Gastrocnemius medialis (tissue), 4 donors: ENCODE measurements around the gene LDAH. TPM values are rescaled to one million over a fixed set of nuclear protein-coding genes. Genes with fewer than 3 reads are reported as not detected.

Experiments
- ATAC-seq, 2 donors: fragments of 150-250 bp; one replicate each; pipeline ENCODE4 v1.9.1; 2016
- DNase-seq, 2 donors: peaks; one replicate each; pipeline ENCODE4 v3.0.0-alpha.2; 2019
- H3K27ac ChIP-seq, 4 donors: fragments of 200-600 bp; sonication (generic); 1 replicate in 1 of 4; 2 replicates in 3 of 4; pipeline ENCODE4 v1.5.1; 2016 to 2018; ENCODE audit warnings: mild to moderate bottlenecking in 2 of 4, moderate library complexity in 1 of 4
- H3K27me3 ChIP-seq, 3 donors: fragments of 200-600 bp; sonication (generic) in 2 of 3; 1 replicate in 1 of 3; 2 replicates in 2 of 3; pipeline versions ENCODE4 v1.5.1 to v1.6.0; 2016 to 2019; ENCODE audit warnings: mild to moderate bottlenecking in 1 of 3, moderate library complexity in 1 of 3
- H3K36me3 ChIP-seq, 2 donors: fragments of 200-600 bp; sonication (generic) in 1 of 2; one replicate each; pipeline ENCODE4 v1.5.1; 2017 to 2018
- H3K4me1 ChIP-seq, 2 donors: fragments of 200-600 bp; sonication (generic) in 1 of 2; one replicate each; pipeline ENCODE4 v1.5.1; 2016 to 2017; ENCODE audit warnings: mild to moderate bottlenecking in 2 of 2
- H3K4me3 ChIP-seq, 4 donors: fragments of 200-600 bp; sonication (generic) in 3 of 4; 1 replicate in 1 of 4; 2 replicates in 3 of 4; pipeline ENCODE4 v1.5.1; 2016 to 2019; ENCODE audit warnings: mild to moderate bottlenecking in 2 of 4
- H3K9me3 ChIP-seq, 3 donors: fragments of 200-600 bp; sonication (generic) in 2 of 3; 1 replicate in 1 of 3; 2 replicates in 2 of 3; pipeline ENCODE4 v1.5.1; 2016 to 2019
- POLR2A ChIP-seq, 2 donors: fragments of 450-650 bp; IDR thresholded peaks; one replicate each; pipeline ENCODE4 v1.6.1; 2017; ENCODE audit warnings: antibody characterized with exemption in 2 of 2, mild to moderate bottlenecking in 2 of 2, moderate library complexity in 2 of 2
- in situ Hi-C, 4 donors: fragments of 200-750 bp; cut with MboI; loops; one replicate each; pipeline versions ENCODE4 v1.15.0 to v1.8.0; 2017; ENCODE audit warnings: low sequenced_read_pairs in 4 of 4
- intact Hi-C: fragments of 100-400 bp; cut with DNase I; formaldehyde crosslinking; loops from one replicate; pipeline ENCODE4 v1.15.1; 2023; ENCODE audit warnings: low total_unique reads
- total RNA-seq, 4 donors: library from RNA; depleted of rRNA; stranded (reverse); fragments of >200 nt; gene quantifications; one replicate each; pipeline versions ENCODE4 v1.1.0 to v1.2.3, GENCODE V29; 2016
- TF ChIP-seq, protein P1 (sequence below), 5 experiments: fragments of 450-650 bp in 3 of 5; fragments of 200-600 bp in 2 of 5; sonication (generic) in 2 of 5; IDR thresholded peaks in 4 of 5; conservative IDR thresholded peaks in 1 of 5; 1 replicate in 4 of 5; 2 replicates in 1 of 5; pipeline ENCODE4 v1.5.1; 2016 to 2019; ENCODE audit warnings: antibody characterized with exemption in 5 of 5, mild to moderate bottlenecking in 3 of 5, moderate library complexity in 3 of 5

Gene LDAH
- total RNA-seq, 4 donors from 2014 or later: 0.97 to 2.2 (median 1.4) TPM

DNA sequence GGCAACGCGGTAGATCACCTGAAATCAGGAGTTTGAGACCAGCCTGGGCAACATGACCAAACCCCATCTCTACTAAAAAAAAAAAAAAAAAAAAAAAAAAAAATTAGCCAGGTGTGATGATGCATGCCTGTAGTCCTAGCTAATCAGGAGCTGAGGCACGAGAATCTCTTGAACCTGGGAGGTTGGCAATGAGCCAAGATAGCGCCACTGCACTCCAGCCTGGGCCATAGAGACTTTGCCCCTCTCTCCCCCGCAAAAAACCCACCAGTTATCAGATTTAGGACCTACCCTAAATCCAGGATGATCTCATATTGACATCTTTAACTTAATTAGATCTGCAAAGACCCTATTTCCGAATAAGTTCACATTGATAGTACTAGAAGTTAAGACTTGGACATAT is 29.2 kb upstream of the LDAH start:
- ATAC-seq: no peak
- TF ChIP-seq, protein P1, sequence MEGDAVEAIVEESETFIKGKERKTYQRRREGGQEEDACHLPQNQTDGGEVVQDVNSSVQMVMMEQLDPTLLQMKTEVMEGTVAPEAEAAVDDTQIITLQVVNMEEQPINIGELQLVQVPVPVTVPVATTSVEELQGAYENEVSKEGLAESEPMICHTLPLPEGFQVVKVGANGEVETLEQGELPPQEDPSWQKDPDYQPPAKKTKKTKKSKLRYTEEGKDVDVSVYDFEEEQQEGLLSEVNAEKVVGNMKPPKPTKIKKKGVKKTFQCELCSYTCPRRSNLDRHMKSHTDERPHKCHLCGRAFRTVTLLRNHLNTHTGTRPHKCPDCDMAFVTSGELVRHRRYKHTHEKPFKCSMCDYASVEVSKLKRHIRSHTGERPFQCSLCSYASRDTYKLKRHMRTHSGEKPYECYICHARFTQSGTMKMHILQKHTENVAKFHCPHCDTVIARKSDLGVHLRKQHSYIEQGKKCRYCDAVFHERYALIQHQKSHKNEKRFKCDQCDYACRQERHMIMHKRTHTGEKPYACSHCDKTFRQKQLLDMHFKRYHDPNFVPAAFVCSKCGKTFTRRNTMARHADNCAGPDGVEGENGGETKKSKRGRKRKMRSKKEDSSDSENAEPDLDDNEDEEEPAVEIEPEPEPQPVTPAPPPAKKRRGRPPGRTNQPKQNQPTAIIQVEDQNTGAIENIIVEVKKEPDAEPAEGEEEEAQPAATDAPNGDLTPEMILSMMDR (IDR thresholded peaks at IDR 0.05 in 4 of 5, conservative IDR thresholded peaks at IDR 0.05 in 1 of 5): no peak
- TF ChIP-seq POLR2A (IDR thresholded peaks at IDR 0.05): no peak
- no peaks in the 10 kb centered on the region for H3K4me1 ChIP-seq
- H3K36me3 ChIP-seq: no peaks in the 10 kb centered on the region
- H3K9me3 ChIP-seq: no peaks in the 10 kb centered on the region
- in situ Hi-C loops: no loop called here
- no peak for DNase-seq
- H3K4me3 ChIP-seq: no peak overlapping the region
- no peaks in the 10 kb centered on the region for H3K27me3 ChIP-seq
- H3K27ac ChIP-seq: no peak overlapping the region
- intact Hi-C loops: no loop called here

DNA sequence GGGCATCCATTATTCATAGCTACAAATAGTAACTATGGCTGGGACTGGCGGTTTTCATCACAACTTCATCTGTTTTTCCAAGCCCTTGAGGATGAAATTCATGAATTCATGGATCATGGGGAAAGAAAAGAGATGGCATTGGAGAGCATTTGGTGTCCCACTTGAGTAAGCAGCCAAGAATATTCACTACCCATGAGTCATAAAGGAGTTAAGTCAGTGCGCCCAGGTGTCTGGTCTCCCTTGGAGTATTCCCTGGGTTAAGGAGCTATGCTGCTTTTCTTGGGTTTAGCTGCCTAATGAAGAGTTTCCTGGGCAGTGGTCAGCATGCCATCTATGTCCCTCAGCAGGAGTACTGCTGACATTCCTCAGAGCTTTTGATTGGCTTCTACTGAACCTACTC is 21.3 kb upstream of the LDAH start:
- intact Hi-C loops: no loop called here
- DNase-seq: no peak
- H3K4me3 ChIP-seq: no peak overlapping the region
- no peaks in the 10 kb centered on the region for H3K36me3 ChIP-seq
- H3K9me3 ChIP-seq: no peaks in the 10 kb centered on the region
- no peaks in the 10 kb centered on the region for H3K4me1 ChIP-seq
- in situ Hi-C loops: no loop called here
- H3K27me3 ChIP-seq: peaks cover 0 to 4% (median 0%) of the 10 kb centered on the region in 3 donors
- TF ChIP-seq POLR2A (IDR thresholded peaks at IDR 0.05): no peak
- TF ChIP-seq, protein P1 (IDR thresholded peaks at IDR 0.05 in 4 of 5, conservative IDR thresholded peaks at IDR 0.05 in 1 of 5): no peak
- no peak for ATAC-seq
- H3K27ac ChIP-seq: no peak overlapping the region

DNA sequence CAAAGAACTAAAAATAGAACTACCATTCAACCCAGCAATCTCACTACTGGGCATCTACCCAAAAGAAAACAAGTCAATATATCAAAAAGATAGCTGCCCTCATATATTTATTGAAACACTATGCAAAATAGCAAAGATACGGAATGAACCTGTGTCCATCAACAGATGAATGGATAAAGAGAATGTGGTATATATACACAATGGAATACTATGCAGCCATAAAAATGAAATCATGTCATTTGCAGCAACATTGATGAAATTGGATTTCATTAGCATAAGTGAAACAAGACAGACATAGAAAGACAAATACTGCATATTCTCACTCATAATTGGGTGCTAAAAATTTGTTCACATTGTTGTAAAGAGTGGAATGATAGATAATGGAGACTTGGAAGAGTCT is 16.2 kb upstream of the LDAH start:
- no peak for DNase-seq
- H3K4me1 ChIP-seq: no peaks in the 10 kb centered on the region
- H3K27me3 ChIP-seq: peaks cover 0 to 4% (median 4%) of the 10 kb centered on the region in 3 donors
- H3K36me3 ChIP-seq: no peaks in the 10 kb centered on the region
- H3K9me3 ChIP-seq: no peaks in the 10 kb centered on the region
- H3K27ac ChIP-seq: no peak overlapping the region
- no peak overlapping the region for H3K4me3 ChIP-seq
- in situ Hi-C loops: no loop called here
- TF ChIP-seq, protein P1 (IDR thresholded peaks at IDR 0.05 in 4 of 5, conservative IDR thresholded peaks at IDR 0.05 in 1 of 5): no peak
- no peak for TF ChIP-seq POLR2A (IDR thresholded peaks at IDR 0.05)
- no peak for ATAC-seq
- intact Hi-C loops: no loop called here

DNA sequence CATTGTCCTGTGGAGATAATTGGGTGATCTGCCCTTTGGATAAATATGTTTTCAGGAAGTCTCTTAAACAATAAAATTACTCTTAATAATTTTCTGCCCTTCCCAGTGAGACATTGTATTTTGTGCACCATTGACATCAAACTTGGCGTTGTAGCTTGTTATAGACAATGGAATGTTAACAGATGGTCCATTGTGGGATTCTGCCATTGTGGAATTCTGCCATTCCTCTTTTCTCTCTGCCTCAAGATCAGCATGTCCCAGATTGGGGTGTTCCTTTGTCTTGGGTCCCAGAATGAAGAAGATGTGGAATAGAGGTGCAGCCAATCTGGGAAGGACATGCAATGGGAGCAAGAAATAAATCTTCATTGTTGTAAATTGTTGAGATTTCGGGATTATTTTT is 15.1 kb upstream of the LDAH start:
- peaks cover 0 to 4% (median 4%) of the 10 kb centered on the region in 3 donors for H3K27me3 ChIP-seq

More for the DNA sequence above, 15.1 kb upstream of the LDAH start:
- intact Hi-C loops (no loop called here), in situ Hi-C loops (no loop called here)
- no peaks in the 10 kb centered on the region for H3K36me3 ChIP-seq
- ATAC-seq (no peak), DNase-seq (no peak)
- no peak for TF ChIP-seq POLR2A (IDR thresholded peaks at IDR 0.05)
- TF ChIP-seq, protein P1 (IDR thresholded peaks at IDR 0.05 in 4 of 5, conservative IDR thresholded peaks at IDR 0.05 in 1 of 5): no peak
- H3K4me3 ChIP-seq: no peak overlapping the region
- no peaks in the 10 kb centered on the region for H3K4me1 ChIP-seq
- no peaks in the 10 kb centered on the region for H3K9me3 ChIP-seq
- H3K27ac ChIP-seq: no peak overlapping the region
